HepG2 (cell line): Measurements from ENCODE around the gene PHC1. TPM values are rescaled to one million over a fixed set of nuclear protein-coding genes. Genes with fewer than 3 reads are reported as not detected.

Experiments used
- ATAC-seq: fragments of 200-7000 bp; cut with Tn5 transposase; 3 replicates; pipeline ENCODE4 v1.9.1; 2020; ENCODE audit warnings: mild to moderate bottlenecking, moderate library complexity
- BruUV-seq: library from RNA; stranded (reverse); fragments of 400-500 nt; replicated peaks from 2 replicates; lab custom pipeline; 2021; lab: Mats Ljungman, UMichigan
- CTCF ChIA-PET: fragments of 300-600 bp; formaldehyde crosslinking; extraction: SDS; loops from one replicate; lab custom pipeline; 2021; ENCODE audit warnings: low total read pairs, inconsistent platforms, low intra/inter-chr PET ratio; lab: Yijun Ruan, JAX
- POLR2A ChIA-PET: fragments of 350-600 bp; sonication (Branson Sonifier 250); formaldehyde crosslinking; loops from one replicate; lab custom pipeline; 2020; ENCODE audit warnings: antibody characterized with exemption, inconsistent platforms; lab: Yijun Ruan, JAX
- DNase-seq: peaks from one replicate; pipeline ENCODE4 v3.0.0-alpha.2; 2015; ENCODE audit warnings: low spot score
- FAIRE-seq: peaks from 3 replicates; lab custom pipeline; 2011; peaks lifted over from hg19 to GRCh38; lab: Jason Lieb, UNC
- H2AFZ ChIP-seq: one replicate; pipeline ENCODE4 v1.6.1; 2011; ENCODE audit warnings: low read length, inconsistent platforms
- H3K27ac ChIP-seq: fragments of 300-600 bp; 3 replicates; pipeline ENCODE4 v1.8.0; 2011; ENCODE audit warnings: mixed run types, mild to moderate bottlenecking, mixed read lengths, low read length, inconsistent platforms; ENCODE audit not compliant: insufficient read depth; ENCODE audit errors: extremely low read length
- H3K27me3 ChIP-seq, 2 experiments: fragments of 200-600 bp in 1 of 2; 2 replicates in 1 of 2; 3 replicates in 1 of 2; pipeline versions ENCODE4 v1.6.0 to v1.8.0; 2011; ENCODE audit warnings: low read length in 2 of 2, mild to moderate bottlenecking in 2 of 2, moderate library complexity in 2 of 2, inconsistent platforms in 1 of 2; ENCODE audit not compliant: insufficient read depth in 2 of 2, control insufficient read depth in 1 of 2
- H3K36me3 ChIP-seq, 2 experiments: fragments of 200-600 bp in 1 of 2; replicated peaks in 1 of 2; 2 replicates in 1 of 2; 3 replicates in 1 of 2; pipeline versions ENCODE4 v1.5.1 to v1.8.0; 2011; ENCODE audit warnings: low read length in 2 of 2, inconsistent platforms in 1 of 2; ENCODE audit not compliant: insufficient read depth in 2 of 2, control insufficient read depth in 1 of 2
- H3K4me1 ChIP-seq: 2 replicates; pipeline ENCODE4 v1.5.1; 2012; ENCODE audit warnings: low read length, inconsistent platforms; ENCODE audit not compliant: insufficient read depth
- H3K4me2 ChIP-seq: 2 replicates; pipeline ENCODE4 v1.6.0; 2011; ENCODE audit warnings: low read depth, low read length, inconsistent platforms
- H3K4me3 ChIP-seq, 3 experiments: fragments of 200-600 bp in 1 of 3; sonication (generic), shearing (Covaris generic) in 1 of 3; replicated peaks in 1 of 3; 2 replicates each; pipeline ENCODE4 v1.5.1; 2011 to 2016; ENCODE audit warnings: low read length in 3 of 3, inconsistent platforms in 2 of 3, low read depth in 2 of 3, mild to moderate bottlenecking in 2 of 3, control low read depth in 1 of 3, mixed read lengths in 1 of 3; ENCODE audit not compliant: insufficient read depth in 1 of 3
- H3K79me2 ChIP-seq: one replicate; pipeline ENCODE4 v1.6.1; 2011; ENCODE audit warnings: low read length, inconsistent platforms; ENCODE audit not compliant: insufficient read depth
- H3K9ac ChIP-seq: 2 replicates; pipeline ENCODE4 v1.6.0; 2011; ENCODE audit warnings: mild to moderate bottlenecking, low read depth, low read length, inconsistent platforms; ENCODE audit not compliant: insufficient read depth
- H3K9me3 ChIP-seq: 2 replicates; pipeline ENCODE4 v1.5.1; 2012; ENCODE audit warnings: mild to moderate bottlenecking, low read length
- H4K20me1 ChIP-seq: 2 replicates; pipeline ENCODE4 v1.6.0; 2011; ENCODE audit warnings: inconsistent platforms, mild to moderate bottlenecking, low read length, moderate library complexity; ENCODE audit not compliant: insufficient read depth
- BORCS8-MEF2B ChIP-seq: sonication (generic); formaldehyde crosslinking; IDR thresholded peaks from 2 replicates; pipeline ENCODE4 v1.8.0; 2022; ENCODE audit warnings: mild to moderate bottlenecking, missing genetic modification reagents
- HNRNPL ChIP-seq: fragments of 200-400 bp; formaldehyde crosslinking; IDR thresholded peaks from 2 replicates; pipeline ENCODE4 v1.6.1; 2017; ENCODE audit warnings: mild to moderate bottlenecking, low read depth, low read length
- NCOA5 ChIP-seq: sonication (generic); formaldehyde crosslinking; IDR thresholded peaks from 2 replicates; pipeline ENCODE4 v1.4.0; 2020; ENCODE audit warnings: missing genetic modification reagents
- PCBP1 ChIP-seq: fragments of 200-400 bp; formaldehyde crosslinking; IDR thresholded peaks from 2 replicates; pipeline ENCODE4 v1.6.1; 2017; ENCODE audit warnings: mild to moderate bottlenecking, low read depth, low read length, borderline replicate concordance
- SMAD1 ChIP-seq: sonication (generic); formaldehyde crosslinking; IDR thresholded peaks from 2 replicates; pipeline ENCODE4 v1.4.0; 2020; ENCODE audit warnings: missing genetic modification reagents, low read depth, mild to moderate bottlenecking, borderline replicate concordance
- YY1 ChIP-seq: IDR thresholded peaks from 2 replicates; pipeline ENCODE4 v1.6.1; 2011; ENCODE audit warnings: low read length, low read depth, moderate library complexity, mild to moderate bottlenecking; ENCODE audit not compliant: insufficient read depth, insufficient replicate concordance
- ZBTB38 ChIP-seq: sonication (generic); formaldehyde crosslinking; IDR thresholded peaks from 2 replicates; pipeline ENCODE4 v1.5.1; 2020; ENCODE audit warnings: mild to moderate bottlenecking, missing genetic modification reagents
- ZMYM2 ChIP-seq: sonication (generic); formaldehyde crosslinking; IDR thresholded peaks from 2 replicates; pipeline ENCODE4 v1.8.0; 2022; ENCODE audit warnings: mild to moderate bottlenecking, missing genetic modification reagents
- ZNF282 ChIP-seq: fragments of 450-650 bp; IDR thresholded peaks from 2 replicates; pipeline ENCODE4 v1.6.1; 2018; ENCODE audit not compliant: partially characterized antibody
- ZNF331 ChIP-seq: sonication (generic); formaldehyde crosslinking; IDR thresholded peaks from 2 replicates; pipeline ENCODE4 v1.4.0; 2020; ENCODE audit warnings: missing genetic modification reagents
- ZNF552 ChIP-seq: sonication (generic); formaldehyde crosslinking; IDR thresholded peaks from 2 replicates; pipeline ENCODE4 v1.9.0; 2022; ENCODE audit warnings: missing genetic modification reagents, mild to moderate bottlenecking, borderline replicate concordance
- ZNF816 ChIP-seq: sonication (generic); formaldehyde crosslinking; IDR thresholded peaks from 2 replicates; pipeline ENCODE4 v1.8.0; 2022; ENCODE audit warnings: missing genetic modification reagents, mild to moderate bottlenecking, borderline replicate concordance
- WGBS: methylation state at CpG from one replicate; pipeline ENCODE4 v1.1.6; 2017; ENCODE audit warnings: low lambda C conversion rate; 5-methylcytosine and 5-hydroxymethylcytosine counted together
- in situ Hi-C: cut with HindIII; loops from 2 replicates; pipeline ENCODE4 v1.10.0; 2017; ENCODE audit warnings: low pct_unique_long_range_greater_than_20kb; ENCODE audit not compliant: extremely low pct_ligation_motif_present
- intact Hi-C: fragments of 100-400 bp; cut with micrococcal nuclease; formaldehyde crosslinking; loops from one replicate; pipeline ENCODE4 v1.10.0; 2022; ENCODE audit not compliant: unreplicated experiment
- polyA plus RNA-seq, 8 experiments: library from polyadenylated mRNA; depleted of rRNA in 3 of 8; stranded (reverse) in 7 of 8; unstranded in 1 of 8; fragments of >200 nt; fragmentation: Illumina TruSeq in 4 of 8; extraction: Trizol in 4 of 8; gene quantifications; 2 replicates each; pipeline versions ENCODE4 v1.2.1 to v1.2.3, GENCODE V29; 2011 to 2016; ENCODE audit warnings: low read depth in 4 of 8, missing spikeins in 1 of 8, mixed read lengths in 1 of 8; ENCODE audit not compliant: insufficient read depth in 1 of 8
- total RNA-seq, 5 experiments: library from RNA; depleted of rRNA; stranded (reverse); fragments of >200 nt; fragmentation: Illumina TruSeq; extraction: Trizol; gene quantifications; 2 replicates each; pipeline ENCODE4 v1.2.3, GENCODE V29; 2016; ENCODE audit warnings: low read depth in 1 of 5
- TF ChIP-seq, protein P1 (sequence below): sonication (generic); formaldehyde crosslinking; IDR thresholded peaks from 2 replicates; pipeline ENCODE4 v1.5.0; 2020; ENCODE audit warnings: missing genetic modification reagents
- TF ChIP-seq, protein P2 (sequence below): sonication (generic); formaldehyde crosslinking; IDR thresholded peaks from 2 replicates; pipeline ENCODE4 v1.4.0; 2020; ENCODE audit warnings: mild to moderate bottlenecking, missing genetic modification reagents
- TF ChIP-seq, protein P3 (sequence below): sonication (generic); formaldehyde crosslinking; IDR thresholded peaks from 2 replicates; pipeline ENCODE4 v1.4.0; 2020; ENCODE audit warnings: missing genetic modification reagents
- TF ChIP-seq, protein P4 (sequence below): sonication (generic); formaldehyde crosslinking; IDR thresholded peaks from 2 replicates; pipeline ENCODE4 v1.4.0; 2020; ENCODE audit warnings: missing genetic modification reagents; ENCODE audit errors: not compliant biosample characterization
- TF ChIP-seq, protein P5 (sequence below): sonication (generic); formaldehyde crosslinking; IDR thresholded peaks from 2 replicates; pipeline ENCODE4 v1.4.0; 2020; ENCODE audit warnings: missing genetic modification reagents

Gene PHC1
- total and polyA plus RNA-seq, 2 of the 13 experiments (the other 11 are each of a cell fraction or from before 2014, with no cell fraction given) = 9.4 to 35.0 TPM

DNA sequence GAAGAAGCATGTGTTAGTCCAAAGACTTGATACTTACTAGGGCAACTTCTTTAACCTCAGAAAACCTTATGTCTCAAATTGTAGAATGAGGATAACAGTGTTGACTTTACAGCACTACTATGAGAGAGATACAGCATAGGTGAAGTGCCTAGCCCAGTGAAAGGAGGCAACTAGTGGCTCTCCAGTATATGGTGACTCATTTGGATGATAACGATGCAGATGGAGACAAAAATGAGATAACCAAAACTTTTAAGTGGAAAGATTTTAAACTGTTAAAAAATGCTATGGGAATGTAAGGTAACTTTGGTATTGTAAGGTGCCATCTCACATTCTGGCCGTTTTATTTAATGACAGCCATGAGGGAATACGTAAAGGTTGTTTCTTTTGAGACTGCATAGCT lies 2.7 kb downstream of the PHC1 start (continued):
- TF ChIP-seq PCBP1 (no peak), ZBTB38 (no peak), YY1 (no peak)
- TF ChIP-seq, protein P1, sequence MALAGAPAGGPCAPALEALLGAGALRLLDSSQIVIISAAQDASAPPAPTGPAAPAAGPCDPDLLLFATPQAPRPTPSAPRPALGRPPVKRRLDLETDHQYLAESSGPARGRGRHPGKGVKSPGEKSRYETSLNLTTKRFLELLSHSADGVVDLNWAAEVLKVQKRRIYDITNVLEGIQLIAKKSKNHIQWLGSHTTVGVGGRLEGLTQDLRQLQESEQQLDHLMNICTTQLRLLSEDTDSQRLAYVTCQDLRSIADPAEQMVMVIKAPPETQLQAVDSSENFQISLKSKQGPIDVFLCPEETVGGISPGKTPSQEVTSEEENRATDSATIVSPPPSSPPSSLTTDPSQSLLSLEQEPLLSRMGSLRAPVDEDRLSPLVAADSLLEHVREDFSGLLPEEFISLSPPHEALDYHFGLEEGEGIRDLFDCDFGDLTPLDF = no peak
- TF ChIP-seq, protein P2, sequence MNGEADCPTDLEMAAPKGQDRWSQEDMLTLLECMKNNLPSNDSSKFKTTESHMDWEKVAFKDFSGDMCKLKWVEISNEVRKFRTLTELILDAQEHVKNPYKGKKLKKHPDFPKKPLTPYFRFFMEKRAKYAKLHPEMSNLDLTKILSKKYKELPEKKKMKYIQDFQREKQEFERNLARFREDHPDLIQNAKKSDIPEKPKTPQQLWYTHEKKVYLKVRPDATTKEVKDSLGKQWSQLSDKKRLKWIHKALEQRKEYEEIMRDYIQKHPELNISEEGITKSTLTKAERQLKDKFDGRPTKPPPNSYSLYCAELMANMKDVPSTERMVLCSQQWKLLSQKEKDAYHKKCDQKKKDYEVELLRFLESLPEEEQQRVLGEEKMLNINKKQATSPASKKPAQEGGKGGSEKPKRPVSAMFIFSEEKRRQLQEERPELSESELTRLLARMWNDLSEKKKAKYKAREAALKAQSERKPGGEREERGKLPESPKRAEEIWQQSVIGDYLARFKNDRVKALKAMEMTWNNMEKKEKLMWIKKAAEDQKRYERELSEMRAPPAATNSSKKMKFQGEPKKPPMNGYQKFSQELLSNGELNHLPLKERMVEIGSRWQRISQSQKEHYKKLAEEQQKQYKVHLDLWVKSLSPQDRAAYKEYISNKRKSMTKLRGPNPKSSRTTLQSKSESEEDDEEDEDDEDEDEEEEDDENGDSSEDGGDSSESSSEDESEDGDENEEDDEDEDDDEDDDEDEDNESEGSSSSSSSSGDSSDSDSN = no peak
- TF ChIP-seq, protein P3, sequence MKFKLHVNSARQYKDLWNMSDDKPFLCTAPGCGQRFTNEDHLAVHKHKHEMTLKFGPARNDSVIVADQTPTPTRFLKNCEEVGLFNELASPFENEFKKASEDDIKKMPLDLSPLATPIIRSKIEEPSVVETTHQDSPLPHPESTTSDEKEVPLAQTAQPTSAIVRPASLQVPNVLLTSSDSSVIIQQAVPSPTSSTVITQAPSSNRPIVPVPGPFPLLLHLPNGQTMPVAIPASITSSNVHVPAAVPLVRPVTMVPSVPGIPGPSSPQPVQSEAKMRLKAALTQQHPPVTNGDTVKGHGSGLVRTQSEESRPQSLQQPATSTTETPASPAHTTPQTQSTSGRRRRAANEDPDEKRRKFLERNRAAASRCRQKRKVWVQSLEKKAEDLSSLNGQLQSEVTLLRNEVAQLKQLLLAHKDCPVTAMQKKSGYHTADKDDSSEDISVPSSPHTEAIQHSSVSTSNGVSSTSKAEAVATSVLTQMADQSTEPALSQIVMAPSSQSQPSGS (CRISPR knock-in tag) = no peak

DNA sequence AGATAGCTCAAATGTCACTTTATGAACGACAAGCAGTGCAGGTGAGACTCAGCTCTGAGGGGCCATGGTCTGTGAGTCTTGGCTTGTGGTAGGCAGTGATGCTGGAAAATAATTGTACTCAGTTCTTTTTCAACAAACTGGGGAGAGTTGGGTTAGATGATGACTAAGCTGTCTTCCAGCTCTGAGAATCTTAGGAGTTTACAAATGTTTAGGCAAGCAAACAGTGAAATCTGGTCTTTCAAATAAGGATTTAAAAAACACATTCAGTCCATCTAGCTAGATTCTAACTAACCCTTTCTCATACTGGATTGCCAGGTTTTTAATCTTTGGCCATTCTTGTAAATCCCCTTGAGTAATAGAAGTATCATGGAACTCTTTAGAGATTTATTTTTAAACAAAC lies 3.4 kb downstream of the PHC1 start:
- intact Hi-C loops = no loop called here
- H3K4me2 ChIP-seq = no peak overlapping the region
- no peak for TF ChIP-seq ZNF552
- TF ChIP-seq, protein P4, sequence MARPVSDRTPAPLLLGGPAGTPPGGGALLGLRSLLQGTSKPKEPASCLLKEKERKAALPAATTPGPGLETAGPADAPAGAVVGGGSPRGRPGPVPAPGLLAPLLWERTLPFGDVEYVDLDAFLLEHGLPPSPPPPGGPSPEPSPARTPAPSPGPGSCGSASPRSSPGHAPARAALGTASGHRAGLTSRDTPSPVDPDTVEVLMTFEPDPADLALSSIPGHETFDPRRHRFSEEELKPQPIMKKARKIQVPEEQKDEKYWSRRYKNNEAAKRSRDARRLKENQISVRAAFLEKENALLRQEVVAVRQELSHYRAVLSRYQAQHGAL (CRISPR knock-in tag) = no peak
- no peak for TF ChIP-seq ZNF282
- TF ChIP-seq HNRNPL = no peak
- TF ChIP-seq ZMYM2 (CRISPR knock-in tag) = no peak
- no peak for TF ChIP-seq ZNF331 (CRISPR knock-in tag)
- no peak for TF ChIP-seq NCOA5 (CRISPR knock-in tag)
- TF ChIP-seq, protein P5, sequence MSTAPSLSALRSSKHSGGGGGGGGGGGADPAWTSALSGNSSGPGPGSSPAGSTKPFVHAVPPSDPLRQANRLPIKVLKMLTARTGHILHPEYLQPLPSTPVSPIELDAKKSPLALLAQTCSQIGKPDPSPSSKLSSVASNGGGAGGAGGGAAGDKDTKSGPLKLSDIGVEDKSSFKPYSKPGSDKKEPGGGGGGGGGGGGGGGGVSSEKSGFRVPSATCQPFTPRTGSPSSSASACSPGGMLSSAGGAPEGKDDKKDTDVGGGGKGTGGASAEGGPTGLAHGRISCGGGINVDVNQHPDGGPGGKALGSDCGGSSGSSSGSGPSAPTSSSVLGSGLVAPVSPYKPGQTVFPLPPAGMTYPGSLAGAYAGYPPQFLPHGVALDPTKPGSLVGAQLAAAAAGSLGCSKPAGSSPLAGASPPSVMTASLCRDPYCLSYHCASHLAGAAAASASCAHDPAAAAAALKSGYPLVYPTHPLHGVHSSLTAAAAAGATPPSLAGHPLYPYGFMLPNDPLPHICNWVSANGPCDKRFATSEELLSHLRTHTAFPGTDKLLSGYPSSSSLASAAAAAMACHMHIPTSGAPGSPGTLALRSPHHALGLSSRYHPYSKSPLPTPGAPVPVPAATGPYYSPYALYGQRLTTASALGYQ (CRISPR knock-in tag) = no peak
- no peak for TF ChIP-seq ZNF816
- no peak for TF ChIP-seq BORCS8-MEF2B (CRISPR knock-in tag)
- TF ChIP-seq SMAD1 (CRISPR knock-in tag) = no peak

More for the DNA sequence above, 3.4 kb downstream of the PHC1 start:
- DNase-seq (no peak), FAIRE-seq (no peak), ATAC-seq (no peak)
- ChIA-PET CTCF (no interaction called here), POLR2A (no interaction called here)
- Histone ChIP-seq H3K4me3 (no peak overlapping the region), H2AFZ (no peak overlapping the region), H3K4me1 (peaks cover 27% of the 10 kb centered on the region), H3K27me3 (no peaks in the 10 kb centered on the region; a peak in 1 of 5 replicates), H3K27ac (no peak overlapping the region), H3K9me3 (no peaks in the 10 kb centered on the region), H3K9ac (no peak overlapping the region), H3K36me3 (peaks cover 0 to 3% of the 10 kb centered on the region in 2 experiments; a peak in 1 of 5 replicates), H3K79me2 (no peaks in the 10 kb centered on the region), H4K20me1 (no peaks in the 10 kb centered on the region)
- no TSS peak for BruUV-seq
- in situ Hi-C loops = no loop called here
- 86% methylated on average over 1 of the region's 1 CpG for WGBS
